HG03108 (cell line): ENCODE measurements around the gene TMC5.

ENCODE experiments used
- ATAC-seq: cut with Tn5 transposase; IDR thresholded peaks from one replicate; pipeline ENCODE4 v1.9.1; 2021; ENCODE audit warnings: moderate library complexity; ENCODE audit not compliant: unreplicated experiment

Gene TMC5

GRCh38 chr16:19503461-19504075 is 85.9 kb downstream of the TMC5 start:
- ATAC-seq = no peak

- no peak for ATAC-seq
Measured at GRCh38 chr16:19505600-19506303, 88.1 kb downstream of the TMC5 start.

- no peak for ATAC-seq
Measured at GRCh38 chr16:19506965-19507364, 89.3 kb downstream of the TMC5 start.

GRCh38 chr16:19507867-19508266 is 90.2 kb downstream of the TMC5 start:
- ATAC-seq = no peak

GRCh38 chr16:19512297-19512696 is 94.6 kb downstream of the TMC5 start:
- no peak for ATAC-seq

GRCh38 chr16:19513377-19514053 is 95.8 kb downstream of the TMC5 start:
- ATAC-seq = no peak

- no peak for ATAC-seq
Measured at GRCh38 chr16:19515757-19516156, 98.1 kb downstream of the TMC5 start.

- no peak for ATAC-seq
Measured at GRCh38 chr16:19517424-19518089, 99.9 kb downstream of the TMC5 start.

- ATAC-seq = no peak
Measured at GRCh38 chr16:19518388-19518787, 100.7 kb downstream of the TMC5 start.

GRCh38 chr16:19520861-19521331 is 103.2 kb downstream of the TMC5 start:
- ATAC-seq = no peak

- peak; percentile 74 for ATAC-seq
Measured at GRCh38 chr16:19521471-19522396, 104.1 kb downstream of the TMC5 start, which contains the start of gene GDE1. Gene GDE1 (minus strand): TSS chr16:19522098. CDS start chr16:19521964, 134 bp downstream.

GRCh38 chr16:19522397-19522732 is 104.7 kb downstream of the TMC5 start:
- ATAC-seq = no peak

- no peak for ATAC-seq
Measured at GRCh38 chr16:19522760-19523159, 105.1 kb downstream of the TMC5 start.

- no peak for ATAC-seq
Measured at GRCh38 chr16:19523184-19523558, 105.5 kb downstream of the TMC5 start.

GRCh38 chr16:19523559-19524355 is 106.1 kb downstream of the TMC5 start, which contains the start of gene CCP110:
Gene CCP110 (plus strand): TSS chr16:19523942. CDS start chr16:19527882, 3,940 bp downstream.
- ATAC-seq = peak; percentile 74

GRCh38 chr16:19524356-19524615 is 106.6 kb downstream of the TMC5 start:
- ATAC-seq = no peak

- no peak for ATAC-seq
Measured at GRCh38 chr16:19524616-19525384, 107.1 kb downstream of the TMC5 start.

GRCh38 chr16:19525385-19525723 is 107.7 kb downstream of the TMC5 start:
- no peak for ATAC-seq

- ATAC-seq = no peak
Measured at GRCh38 chr16:19527161-19527560, 109.5 kb downstream of the TMC5 start.
